CD14-positive monocyte (primary cell): Measurements from ENCODE around the gene CCDC154. TPM values are rescaled to one million over a fixed set of nuclear protein-coding genes. Genes with fewer than 3 reads are reported as not detected.
A peak's percentile ranks its signal among the peaks of the same experiment; 100 is the strongest.

Experiments
- DNase-seq, 3 donors: peaks; one replicate each; pipeline ENCODE4 v3.0.0-alpha.2; 2011 to 2022
- H2AFZ ChIP-seq: 2 replicates; pipeline ENCODE4 v1.6.0; 2012; ENCODE audit warnings: mild to moderate bottlenecking, low read depth, low read length, inconsistent platforms; ENCODE audit not compliant: insufficient read depth, poor library complexity, severe bottlenecking
- H3K27ac ChIP-seq, 2 donors: 1 replicate in 1 of 2; 2 replicates in 1 of 2; pipeline ENCODE4 v1.5.1; 2012 to 2013; ENCODE audit warnings: low read length in 2 of 2, control low read depth in 1 of 2, inconsistent platforms in 1 of 2, low read depth in 1 of 2, mild to moderate bottlenecking in 1 of 2
- H3K27me3 ChIP-seq, 2 donors: one replicate each; pipeline versions ENCODE4 v1.6.0 to v1.6.1; 2011 to 2013; ENCODE audit warnings: low read length in 2 of 2; ENCODE audit not compliant: control insufficient read depth in 2 of 2, insufficient read depth in 2 of 2
- H3K36me3 ChIP-seq, 2 donors: replicated peaks in 1 of 2; 1 replicate in 1 of 2; 2 replicates in 1 of 2; pipeline versions ENCODE4 v1.5.1 to v1.6.1; 2012 to 2013; ENCODE audit warnings: low read length in 2 of 2, control low read depth in 1 of 2, inconsistent platforms in 1 of 2, mild to moderate bottlenecking in 1 of 2; ENCODE audit not compliant: insufficient read depth in 2 of 2, control insufficient read depth in 1 of 2
- H3K4me1 ChIP-seq, 2 donors: 1 replicate in 1 of 2; 2 replicates in 1 of 2; pipeline versions ENCODE4 v1.5.1 to v1.6.1; 2012 to 2013; ENCODE audit warnings: low read length in 2 of 2, control low read depth in 1 of 2, inconsistent platforms in 1 of 2, mild to moderate bottlenecking in 1 of 2, moderate library complexity in 1 of 2; ENCODE audit not compliant: insufficient read depth in 2 of 2, control insufficient read depth in 1 of 2
- H3K4me2 ChIP-seq: replicated peaks from 2 replicates; pipeline ENCODE3; 2012; ENCODE audit warnings: low read length, moderate library complexity, mild to moderate bottlenecking; ENCODE audit not compliant: poor library complexity, severe bottlenecking; ENCODE audit errors: extremely low read depth
- H3K4me3 ChIP-seq, 3 experiments: fragments of 200-600 bp in 1 of 3; sonication (generic) in 1 of 3; replicated peaks in 1 of 3; 1 replicate in 2 of 3; 2 replicates in 1 of 3; pipeline ENCODE4 v1.5.1; 2011 to 2013; ENCODE audit warnings: low read length in 3 of 3, mild to moderate bottlenecking in 3 of 3, control low read depth in 2 of 3, low read depth in 2 of 3, inconsistent platforms in 1 of 3, moderate library complexity in 1 of 3
- H3K79me2 ChIP-seq: 2 replicates; pipeline ENCODE4 v1.6.0; 2012; ENCODE audit warnings: mild to moderate bottlenecking, control low read depth, inconsistent platforms, low read length, moderate library complexity; ENCODE audit not compliant: insufficient read depth
- H3K9ac ChIP-seq: 2 replicates; pipeline ENCODE4 v1.6.0; 2017; ENCODE audit warnings: low read length, mild to moderate bottlenecking; ENCODE audit not compliant: insufficient read depth, poor library complexity, severe bottlenecking
- H3K9me3 ChIP-seq, 2 donors: replicated peaks in 1 of 2; 1 replicate in 1 of 2; 2 replicates in 1 of 2; pipeline versions ENCODE4 v1.5.1 to v1.6.1; 2012 to 2013; ENCODE audit warnings: low read length in 2 of 2, control low read depth in 1 of 2; ENCODE audit not compliant: control insufficient read depth in 1 of 2, insufficient read depth in 1 of 2
- H4K20me1 ChIP-seq: 2 replicates; pipeline ENCODE4 v1.6.0; 2012; ENCODE audit warnings: mild to moderate bottlenecking, low read length, control low read depth, moderate library complexity; ENCODE audit not compliant: insufficient read depth
- H3K27ac Mint-ChIP-seq, 7 donors: one replicate each; pipeline ENCODE4 v1.8.0; 2020; ENCODE audit warnings: mild to moderate bottlenecking in 7 of 7, mixed read lengths in 7 of 7, moderate library complexity in 6 of 7, inconsistent platforms in 2 of 7
- H3K27me3 Mint-ChIP-seq, 3 donors: one replicate each; pipeline ENCODE4 v1.8.0; 2021 to 2022; ENCODE audit warnings: low read depth in 3 of 3, mild to moderate bottlenecking in 3 of 3, mixed read lengths in 3 of 3, moderate library complexity in 3 of 3, inconsistent platforms in 1 of 3
- H3K36me3 Mint-ChIP-seq, 2 donors: one replicate each; pipeline ENCODE4 v1.8.0; 2020; ENCODE audit warnings: mixed read lengths in 2 of 2, inconsistent platforms in 1 of 2, mild to moderate bottlenecking in 1 of 2
- H3K4me1 Mint-ChIP-seq: one replicate; pipeline ENCODE4 v1.8.0; 2020; ENCODE audit warnings: mild to moderate bottlenecking, mixed read lengths
- H3K4me3 Mint-ChIP-seq, 2 donors: one replicate each; pipeline ENCODE4 v1.8.0; 2020; ENCODE audit warnings: mild to moderate bottlenecking in 2 of 2, mixed read lengths in 2 of 2, moderate library complexity in 1 of 2
- H3K9me3 Mint-ChIP-seq, 7 donors: one replicate each; pipeline ENCODE4 v1.8.0; 2020 to 2022; ENCODE audit warnings: mixed read lengths in 7 of 7, mild to moderate bottlenecking in 6 of 7, moderate library complexity in 6 of 7, inconsistent platforms in 2 of 7
- CTCF ChIP-seq: fragments of 200-600 bp; IDR thresholded peaks from one replicate; pipeline ENCODE4 v1.8.0; 2022; ENCODE audit warnings: antibody characterized with exemption, mild to moderate bottlenecking
- WGBS: methylation state at CpG from one replicate; pipeline ENCODE4 v1.1.5; 2013; ENCODE audit warnings: missing lambda C conversion rate; ENCODE audit not compliant: insufficient coverage; 5-methylcytosine and 5-hydroxymethylcytosine counted together
- intact Hi-C, 2 donors: fragments of 100-400 bp; cut with micrococcal nuclease; formaldehyde crosslinking; loops; one replicate each; pipeline versions ENCODE4 v1.15.0 to v1.15.1; 2023
- polyA minus RNA-seq: library from RNA; depleted of rRNA, polyadenylated mRNA; stranded (reverse); fragments of >200 nt; gene quantifications from 2 replicates; pipeline ENCODE4 v1.2.3, GENCODE V29; 2012
- polyA plus RNA-seq, 3 donors: library from polyadenylated mRNA; depleted of rRNA in 1 of 3; unstranded in 2 of 3; stranded (reverse) in 1 of 3; fragments of 300-500 nt in 2 of 3; fragments of >200 nt in 1 of 3; fragmentation: Illumina TruSeq in 2 of 3; gene quantifications; 1 replicate in 2 of 3; 2 replicates in 1 of 3; pipeline ENCODE4 v1.2.3, GENCODE V29; 2012 to 2021
- total RNA-seq, 12 experiments: library from RNA in 1 of 12; stranded (reverse) in 1 of 12; fragments of 120-200 nt in 1 of 12; gene quantifications; one replicate each; pipeline ENCODE4 v1.2.4 and lab custom pipeline; 2013 to 2026; ENCODE audit warnings: mixed read lengths in 6 of 12, inconsistent platforms in 1 of 12

Gene CCDC154, protein sequence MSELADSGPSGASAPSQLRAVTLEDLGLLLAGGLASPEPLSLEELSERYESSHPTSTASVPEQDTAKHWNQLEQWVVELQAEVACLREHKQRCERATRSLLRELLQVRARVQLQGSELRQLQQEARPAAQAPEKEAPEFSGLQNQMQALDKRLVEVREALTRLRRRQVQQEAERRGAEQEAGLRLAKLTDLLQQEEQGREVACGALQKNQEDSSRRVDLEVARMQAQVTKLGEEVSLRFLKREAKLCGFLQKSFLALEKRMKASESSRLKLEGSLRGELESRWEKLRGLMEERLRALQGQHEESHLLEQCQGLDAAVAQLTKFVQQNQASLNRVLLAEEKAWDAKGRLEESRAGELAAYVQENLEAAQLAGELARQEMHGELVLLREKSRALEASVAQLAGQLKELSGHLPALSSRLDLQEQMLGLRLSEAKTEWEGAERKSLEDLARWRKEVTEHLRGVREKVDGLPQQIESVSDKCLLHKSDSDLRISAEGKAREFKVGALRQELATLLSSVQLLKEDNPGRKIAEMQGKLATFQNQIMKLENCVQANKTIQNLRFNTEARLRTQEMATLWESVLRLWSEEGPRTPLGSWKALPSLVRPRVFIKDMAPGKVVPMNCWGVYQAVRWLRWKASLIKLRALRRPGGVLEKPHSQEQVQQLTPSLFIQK
- 2.5 TPM for total RNA-seq (2013)
- polyA plus RNA-seq (1 to 10 TPM in 1 of 3 donors, not detected in 2; 5.9 TPM), polyA minus RNA-seq (1.0 and 1.1 TPM in 2 replicates), total RNA-seq (lab: John Stamatoyannopoulos, UW) (1.2 to 21.1 (median 4.2) reads per million in 11 experiments)

GRCh38 chr16:1443980-1444729 is at the start of gene CCDC154:
CCDC154 (minus strand) TSS chr16:1444556; CDS start chr16:1444322, 234 bp downstream.
- peaks cover 36 to 38% of the 10 kb centered on the region in 2 donors for H3K36me3 ChIP-seq
- peaks cover 21% of the 10 kb centered on the region for H4K20me1 ChIP-seq
- H3K4me1 ChIP-seq, result no peaks in the 10 kb centered on the region
- Mint-ChIP-seq H3K9me3 (no peaks in the 10 kb centered on the region), H3K36me3 (peaks cover 18 to 24% of the 10 kb centered on the region in 2 donors), H3K4me1 (no peaks in the 10 kb centered on the region), H3K4me3 (no peak within 1 kb of the TSS), H3K27ac (no peak within 1 kb of the TSS), H3K27me3 (peaks cover 0 to 3% (median 0%) of the 10 kb centered on the region in 3 donors)
- WGBS, result 91% methylated on average over 25 of the region's 27 CpGs
- H3K9me3 ChIP-seq, result no peaks in the 10 kb centered on the region
- intact Hi-C loops, result no loop called here
- DNase-seq, result no peak
- no peak within 1 kb of the TSS for H3K9ac ChIP-seq
- no peak within 1 kb of the TSS for H3K27ac ChIP-seq
- H3K4me3 ChIP-seq, result no peak within 1 kb of the TSS
- H3K79me2 ChIP-seq, result no peaks in the 10 kb centered on the region
- no peaks in the 10 kb centered on the region for H3K27me3 ChIP-seq
- H2AFZ ChIP-seq, result no peak within 1 kb of the TSS
- no peak within 1 kb of the TSS for H3K4me2 ChIP-seq
- no peak for TF ChIP-seq CTCF

- peaks cover 20 to 41% of the 10 kb centered on the region in 2 donors for H3K36me3 Mint-ChIP-seq
- Histone ChIP-seq H3K36me3 (peaks cover 37 to 43% of the 10 kb centered on the region in 2 donors), H2AFZ (peak overlapping the region; percentile 87), H3K4me3 (peak overlapping the region; percentile 81 to 90 (median 87)), H3K27me3 (no peaks in the 10 kb centered on the region), H3K9me3 (no peaks in the 10 kb centered on the region), H3K27ac (peak overlapping the region in 1 of 2 donors; percentile 96), H3K4me1 (peaks cover 27 to 31% of the 10 kb centered on the region in 2 donors), H3K4me2 (peak overlapping the region; percentile 92), H3K9ac (peak overlapping the region; percentile 86), H4K20me1 (no peaks in the 10 kb centered on the region), H3K79me2 (peaks cover 20% of the 10 kb centered on the region)
- H3K4me3 Mint-ChIP-seq, result peak overlapping the region; percentile 92
- DNase-seq, result no peak
- intact Hi-C loops, result loop anchor here in 1 of 2 donors (2.0 to 5.0 kb wide), 2 partner anchors 23 to 71 kb away; partner anchors contain the start of gene UQCC4
- peaks cover 0 to 2% (median 0%) of the 10 kb centered on the region in 3 donors for H3K27me3 Mint-ChIP-seq
- H3K9me3 Mint-ChIP-seq, result peaks cover 0 to 2% (median 0%) of the 10 kb centered on the region in 7 donors
- WGBS, result under 1% methylated on average over 29 of the region's 30 CpGs
- H3K27ac Mint-ChIP-seq, result peak overlapping the region; percentile 46 to 97 (median 83)
- peaks cover 23% of the 10 kb centered on the region for H3K4me1 Mint-ChIP-seq
- no peak for TF ChIP-seq CTCF
These were observed 49.4 kb upstream of the CCDC154 start for GRCh38 chr16:1493746-1494094.
